ENCODE data around the gene ACSM2B.
"Not testable (repeated sequence)": the region's sequence is repeated elsewhere in the genome, so short reads cannot be mapped to it uniquely, and the experiment has no call there.

ACSM2B gene

GRCh38 chr16:20531795-20532194 lies 44.4 kb downstream of the ACSM2B start:
- not testable (repeated sequence) for DNase-seq

- no peak for DNase-seq
These were observed 56.1 kb downstream of the ACSM2B start for GRCh38 chr16:20520103-20520502.

- no peak for DNase-seq
These were observed 56.9 kb downstream of the ACSM2B start for GRCh38 chr16:20519231-20519630.

GRCh38 chr16:20517149-20517548 lies 59.0 kb downstream of the ACSM2B start:
- DNase-seq, result no peak

- DNase-seq, result no peak
These were observed 60.5 kb downstream of the ACSM2B start for GRCh38 chr16:20515688-20516090.

- no peak for DNase-seq
These were observed 65.8 kb downstream of the ACSM2B start for GRCh38 chr16:20510323-20510722.

GRCh38 chr16:20507280-20507679 lies 68.9 kb downstream of the ACSM2B start:
- no peak for DNase-seq

GRCh38 chr16:20504418-20504817 lies 71.7 kb downstream of the ACSM2B start:
- DNase-seq, result no peak

GRCh38 chr16:20491448-20491847 lies 84.7 kb downstream of the ACSM2B start:
- DNase-seq, result not testable (repeated sequence)

- DNase-seq, result not testable (repeated sequence)
These were observed 85.2 kb downstream of the ACSM2B start for GRCh38 chr16:20490994-20491393.
